HG02798 (cell line): ENCODE results near the gene NAV1.

ENCODE experiments used
- ATAC-seq: cut with Tn5 transposase; IDR thresholded peaks from one replicate; pipeline ENCODE4 v1.9.1; 2021; ENCODE audit warnings: mild to moderate bottlenecking; ENCODE audit not compliant: unreplicated experiment, poor library complexity

The NAV1 gene

DNA sequence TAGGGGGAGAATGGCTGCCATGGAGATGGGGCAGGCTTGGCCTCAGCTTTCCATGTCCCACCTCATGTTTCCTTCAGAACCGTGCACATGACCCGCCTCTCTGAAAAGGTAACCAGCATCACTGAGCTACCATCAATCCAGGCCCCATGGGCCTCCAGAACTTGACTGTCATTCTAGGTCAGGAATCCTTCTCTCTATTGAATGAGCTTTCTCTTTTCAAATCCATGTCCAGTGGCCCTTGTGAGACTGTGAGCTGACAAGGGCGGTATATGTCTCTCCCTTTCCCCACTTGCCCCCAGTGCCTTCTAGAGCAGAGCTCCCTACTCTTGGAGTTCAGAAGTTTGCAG, 36.4 kb upstream of the NAV1 start:
- ATAC-seq = no peak

DNA sequence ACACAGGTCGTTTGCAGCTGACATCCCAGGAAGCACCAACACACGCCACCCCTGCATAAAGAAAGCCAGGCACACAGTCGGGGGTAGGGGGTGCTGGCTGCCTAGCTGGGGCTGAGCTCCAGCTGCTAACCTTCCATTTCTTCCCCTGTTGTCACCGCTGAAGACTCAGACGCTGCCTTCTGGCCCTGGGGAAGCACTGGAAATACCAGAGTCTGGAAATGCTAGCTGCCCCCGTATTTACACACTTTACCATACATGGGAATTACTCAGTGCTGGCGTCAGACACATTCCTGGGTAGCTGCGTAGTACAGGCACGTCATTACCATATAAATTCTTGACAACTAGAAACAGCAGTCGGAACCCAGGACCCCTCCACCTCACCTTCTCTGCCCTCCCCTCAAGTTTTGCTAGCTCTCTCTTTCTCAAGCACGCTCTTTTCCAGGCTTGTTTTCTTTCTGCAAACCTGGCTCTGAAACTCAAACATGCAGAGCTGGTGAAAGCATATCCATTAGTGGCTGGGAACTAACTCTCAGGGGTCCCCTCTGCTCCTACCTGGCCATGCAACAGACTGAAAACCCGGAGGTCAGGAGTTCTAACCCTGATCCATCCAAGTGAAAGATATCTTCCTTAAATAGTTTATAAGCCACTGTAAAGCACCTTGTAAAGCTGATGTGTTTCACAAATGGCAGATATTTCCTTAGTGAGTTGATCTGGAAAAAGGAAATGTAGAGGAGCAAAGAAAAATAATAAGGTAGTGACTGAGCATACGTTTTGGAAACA, 35.3 kb upstream of the NAV1 start:
- no peak for ATAC-seq

DNA sequence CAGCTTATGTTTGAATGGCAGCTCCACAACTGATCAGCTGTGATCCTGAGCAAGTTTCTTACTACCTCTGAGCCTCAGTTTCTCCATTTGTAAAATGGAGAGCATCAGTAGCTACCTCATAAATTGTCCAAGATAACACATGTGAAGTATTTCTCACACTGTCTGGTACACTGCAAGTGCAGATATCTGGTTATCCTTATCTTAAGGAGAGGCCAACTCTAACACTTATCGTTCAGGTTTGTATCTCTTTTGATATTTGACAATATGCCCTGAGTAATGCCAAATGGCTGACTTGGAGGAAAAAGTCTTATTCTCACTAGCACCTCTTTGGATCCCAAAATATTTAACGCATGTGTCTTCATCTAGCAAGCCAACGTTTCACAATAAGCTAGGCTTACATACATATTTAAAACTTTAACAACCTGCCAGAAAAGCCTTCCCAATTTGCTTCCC, 34.7 kb upstream of the NAV1 start:
- ATAC-seq = no peak

DNA sequence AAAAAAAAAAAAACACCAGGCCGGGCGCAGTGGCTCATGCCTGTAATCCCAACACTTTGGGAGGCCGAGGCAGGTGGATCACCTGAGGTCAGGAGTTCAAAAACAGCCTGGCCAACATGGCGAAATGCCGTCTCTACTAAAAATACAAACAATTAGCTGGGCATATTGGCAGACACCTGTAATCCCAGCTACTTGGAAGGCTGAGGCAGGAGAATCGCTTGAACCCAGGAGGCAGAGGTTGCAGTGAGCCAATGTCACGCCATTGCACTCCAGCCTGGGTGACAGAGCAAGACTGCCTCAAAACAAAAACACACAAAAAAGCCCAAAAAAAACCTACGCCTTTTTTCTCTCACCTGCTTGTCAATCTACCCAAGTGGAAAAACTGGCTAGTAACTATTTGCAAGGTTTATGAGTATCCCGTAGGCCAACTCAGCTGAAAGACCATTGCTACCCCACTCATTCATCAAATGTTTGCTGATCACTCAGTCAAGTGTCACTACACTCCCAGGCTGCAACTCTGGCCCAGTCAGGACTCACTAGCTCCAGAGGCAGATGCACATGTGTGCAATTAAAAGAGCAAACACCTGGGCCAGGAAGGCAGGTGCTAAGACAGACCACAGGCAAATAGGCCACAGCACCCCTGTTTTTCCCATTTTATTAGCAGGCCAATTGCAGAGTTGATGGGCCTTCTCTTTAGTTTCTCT, 34.0 kb upstream of the NAV1 start:
- no peak for ATAC-seq

DNA sequence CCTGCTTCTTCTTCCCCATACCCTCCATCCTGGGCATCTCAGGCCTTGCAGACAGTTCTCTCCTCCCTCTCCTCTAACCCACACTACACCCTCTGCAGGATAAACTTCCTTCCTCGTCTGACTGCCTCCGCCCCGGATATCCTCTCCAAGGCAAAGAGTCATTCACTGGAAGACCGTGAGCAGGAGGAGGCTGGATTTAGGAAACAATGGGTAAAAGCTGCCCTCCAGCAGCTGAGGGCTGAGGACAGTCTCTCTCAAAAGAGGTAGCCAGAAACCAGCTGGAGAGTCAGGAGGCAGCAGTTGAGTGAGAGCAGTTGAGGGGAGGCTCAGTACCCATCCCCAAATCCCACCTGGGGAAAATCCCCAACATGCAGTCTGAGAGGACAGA, 33.4 kb upstream of the NAV1 start:
- ATAC-seq = no peak

DNA sequence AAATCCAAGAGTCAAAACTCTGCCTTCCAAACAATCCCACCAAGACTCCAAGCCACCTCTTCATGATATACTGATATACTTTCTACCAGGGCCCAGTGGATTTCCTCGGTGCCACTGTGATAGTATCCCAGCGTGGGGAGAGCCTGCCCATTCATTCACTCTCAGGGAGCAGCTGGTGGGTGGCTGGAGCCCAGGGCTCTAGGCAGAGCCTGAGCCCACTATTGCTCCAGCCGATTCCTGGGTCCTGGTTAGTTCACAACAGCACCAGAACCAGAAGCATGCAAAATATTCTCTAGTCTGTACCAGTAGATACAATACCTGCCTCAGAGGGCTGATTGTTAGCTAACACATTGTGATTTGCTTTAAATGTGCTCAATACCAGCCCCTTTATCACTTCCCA, 32.8 kb upstream of the NAV1 start:
- no peak for ATAC-seq

DNA sequence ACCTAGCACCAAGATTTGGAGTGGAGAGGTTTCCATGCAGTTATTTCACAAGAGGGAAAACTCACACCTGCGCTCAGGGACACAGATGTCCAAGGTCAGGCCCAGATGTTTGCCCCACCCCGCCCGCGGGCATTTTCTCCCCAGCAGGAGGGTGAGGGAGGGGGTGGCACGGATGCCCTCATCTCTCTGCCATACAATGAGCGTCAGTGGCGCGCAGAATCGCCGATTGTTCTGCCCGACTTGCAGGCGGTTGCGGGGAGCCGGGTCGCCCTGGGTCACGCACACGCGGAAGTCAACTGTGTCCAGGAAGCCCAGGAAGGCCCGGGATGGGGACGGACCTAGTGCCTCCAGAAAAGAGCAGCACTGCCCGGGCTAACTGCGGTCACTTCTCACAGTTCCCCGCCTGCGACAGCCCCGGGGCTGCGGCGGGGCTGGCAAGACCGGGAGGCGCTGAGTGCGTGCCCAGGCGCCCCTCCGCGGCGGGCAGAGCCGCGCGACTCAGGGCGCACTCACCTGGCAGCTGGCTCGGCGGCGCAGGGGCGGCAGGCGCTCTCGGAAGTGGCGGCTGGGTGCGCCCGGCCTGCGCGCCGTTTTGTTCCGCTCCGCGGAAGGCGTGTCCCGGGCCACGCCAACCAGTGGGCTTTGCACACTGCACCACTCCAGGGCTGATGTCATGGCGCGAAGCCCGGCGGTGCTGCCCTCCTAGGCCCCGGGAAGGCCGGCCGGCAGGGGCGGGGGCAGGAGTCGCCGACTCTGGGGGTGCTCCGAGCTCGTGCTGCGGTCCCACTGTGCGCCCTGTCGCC, 32.2 kb upstream of the NAV1 start, which contains the start of gene CSRP1:
Gene CSRP1, minus strand, starts transcription at position 567 of the 803 bp plus-strand sequence. CDS start 10,820 bp downstream, outside the sequence.
- ATAC-seq = peak; percentile 94

DNA sequence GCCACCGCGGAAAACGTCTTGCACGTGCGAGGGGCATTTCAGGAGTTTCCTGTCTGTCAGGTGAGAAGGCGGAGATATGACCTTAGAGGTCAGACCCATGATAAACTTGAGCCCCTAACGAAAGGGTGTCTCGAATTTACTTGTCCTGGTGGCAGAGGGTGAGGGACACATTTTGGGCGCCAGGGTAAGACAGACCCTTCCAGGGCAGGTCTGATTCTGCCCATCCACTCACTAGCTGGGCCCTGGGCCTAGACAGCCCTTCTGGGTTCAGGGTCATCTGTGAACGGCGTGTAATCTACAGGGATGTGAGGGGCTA, 31.6 kb upstream of the NAV1 start:
- peak; percentile 0 for ATAC-seq

DNA sequence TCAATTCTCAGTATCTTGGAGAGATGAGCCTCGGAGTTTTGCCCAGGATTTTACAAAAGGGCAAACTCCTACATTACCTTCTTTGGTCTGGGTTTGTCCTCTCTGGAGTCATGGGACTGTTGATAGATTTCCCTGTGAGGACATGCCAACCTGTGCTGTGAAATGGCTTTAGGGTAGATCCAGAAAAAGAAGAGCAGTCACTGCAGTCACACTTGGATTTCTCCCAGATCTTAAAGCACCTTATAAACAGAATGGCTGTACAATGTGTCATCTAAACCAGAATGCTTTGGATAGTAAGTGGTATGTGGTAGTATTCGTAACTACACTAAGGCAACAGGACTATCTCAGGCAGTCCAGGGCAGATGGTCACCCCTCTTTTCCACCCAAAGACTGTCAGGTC, 30.1 kb upstream of the NAV1 start:
- no peak for ATAC-seq

DNA sequence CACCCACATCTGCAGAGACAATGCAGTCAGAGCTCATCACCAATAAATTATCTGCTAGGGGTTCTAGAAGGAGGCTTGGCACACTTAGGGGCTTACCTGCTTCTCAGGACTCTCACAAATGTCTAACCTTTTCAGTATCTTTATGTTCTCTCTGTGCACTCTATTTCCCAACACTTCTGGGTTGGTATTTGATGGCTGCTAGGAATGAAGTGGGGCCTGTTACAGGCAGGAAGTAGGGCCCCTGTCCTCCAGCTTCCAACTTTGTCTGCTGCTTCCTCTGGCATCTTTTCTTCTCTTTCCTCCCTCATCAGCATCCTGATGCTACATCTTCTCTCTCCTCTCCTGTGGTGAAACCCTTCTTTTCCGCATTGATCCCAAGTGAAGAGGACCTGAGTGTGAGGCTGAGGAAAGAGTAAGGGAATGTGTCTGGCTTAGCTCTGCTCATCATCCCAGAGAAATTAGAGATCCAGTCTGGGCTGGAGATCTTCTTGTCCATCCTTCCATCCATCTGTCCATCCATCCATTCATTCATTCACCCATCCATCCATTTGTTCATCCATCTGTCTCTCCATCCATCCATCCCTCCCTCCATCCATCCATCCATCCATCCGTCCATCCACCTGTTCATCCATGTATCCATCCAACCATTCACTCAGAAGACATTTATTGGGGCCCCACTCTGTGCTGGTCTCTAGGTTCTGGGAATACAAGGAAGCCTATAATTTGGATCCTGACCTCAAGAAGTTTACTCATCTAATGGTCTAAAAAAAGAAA, 29.1 kb upstream of the NAV1 start:
- ATAC-seq = no peak

DNA sequence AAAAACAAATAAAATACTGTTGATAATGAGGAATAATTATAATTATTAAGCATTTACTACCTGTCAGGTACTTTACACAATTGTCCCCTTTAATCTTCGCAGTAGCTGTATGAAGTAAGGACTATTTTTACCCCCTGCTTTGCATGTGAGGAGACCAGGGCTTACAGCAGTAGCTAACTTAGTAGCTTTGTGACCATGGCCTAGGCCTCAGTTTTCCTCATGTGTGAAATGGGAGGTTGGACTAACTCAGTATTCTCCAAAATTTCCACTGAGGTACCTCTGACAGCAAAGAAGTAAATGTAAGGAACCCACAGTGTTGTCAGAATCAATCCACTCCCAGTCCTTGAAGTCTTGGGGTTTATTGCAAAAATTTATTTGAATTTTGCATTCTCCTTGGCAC, 28.2 kb upstream of the NAV1 start:
- no peak for ATAC-seq

DNA sequence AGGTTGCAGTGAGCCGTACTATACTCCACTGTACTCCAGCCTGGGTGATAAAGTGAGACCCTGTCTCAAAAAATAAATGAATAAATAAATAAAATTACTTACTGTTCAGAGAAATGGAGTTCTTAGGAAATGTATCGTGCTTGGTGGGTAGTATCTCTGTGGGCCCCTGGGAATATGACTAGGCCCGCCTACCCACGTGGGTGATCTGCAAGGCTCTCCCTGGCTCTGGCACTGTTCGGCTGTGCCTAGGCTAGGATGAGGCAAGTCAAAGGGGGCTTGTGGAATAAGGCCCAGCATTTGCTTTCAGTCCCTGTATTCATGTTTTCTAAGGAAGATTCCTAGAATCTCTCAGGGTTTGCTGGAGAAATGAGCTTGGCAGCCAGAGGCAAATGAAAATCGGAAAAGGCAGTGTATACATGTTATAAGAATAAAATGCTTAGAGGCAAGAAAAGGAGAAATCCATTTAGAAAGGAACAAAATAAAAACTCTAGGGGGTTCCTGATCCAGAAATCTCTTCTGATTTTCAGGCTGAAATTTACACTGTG, 27.5 kb upstream of the NAV1 start:
- no peak for ATAC-seq

DNA sequence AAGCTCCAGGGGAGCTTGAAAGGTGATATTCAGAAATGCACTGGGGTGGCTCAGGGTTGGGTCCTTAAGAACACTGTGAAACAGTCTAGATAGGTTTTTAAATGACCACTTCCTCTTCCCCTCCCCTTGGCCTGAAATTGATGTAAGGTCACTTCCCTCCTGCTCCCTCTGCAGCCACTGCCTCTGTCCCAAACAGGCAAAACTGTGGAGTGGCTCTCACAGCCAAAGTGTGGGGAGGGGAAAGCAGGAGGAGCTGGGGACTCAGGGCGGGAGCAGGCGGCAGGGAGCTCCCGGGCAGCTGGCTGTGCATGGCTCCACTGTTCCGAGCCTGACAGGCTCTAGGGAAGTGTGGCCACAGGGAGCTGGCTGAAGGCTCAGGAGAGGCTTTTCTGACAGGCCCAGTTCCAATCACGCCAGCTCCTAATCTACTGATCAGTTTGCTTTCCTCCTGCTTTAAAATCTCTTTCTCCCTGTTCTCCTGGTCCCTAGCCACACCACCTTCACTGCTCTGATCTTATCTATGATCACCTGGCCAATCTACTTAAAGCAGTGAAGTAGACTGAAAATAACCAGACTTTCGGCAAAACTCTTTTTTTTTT, 26.9 kb upstream of the NAV1 start:
- peak; percentile 33 for ATAC-seq

DNA sequence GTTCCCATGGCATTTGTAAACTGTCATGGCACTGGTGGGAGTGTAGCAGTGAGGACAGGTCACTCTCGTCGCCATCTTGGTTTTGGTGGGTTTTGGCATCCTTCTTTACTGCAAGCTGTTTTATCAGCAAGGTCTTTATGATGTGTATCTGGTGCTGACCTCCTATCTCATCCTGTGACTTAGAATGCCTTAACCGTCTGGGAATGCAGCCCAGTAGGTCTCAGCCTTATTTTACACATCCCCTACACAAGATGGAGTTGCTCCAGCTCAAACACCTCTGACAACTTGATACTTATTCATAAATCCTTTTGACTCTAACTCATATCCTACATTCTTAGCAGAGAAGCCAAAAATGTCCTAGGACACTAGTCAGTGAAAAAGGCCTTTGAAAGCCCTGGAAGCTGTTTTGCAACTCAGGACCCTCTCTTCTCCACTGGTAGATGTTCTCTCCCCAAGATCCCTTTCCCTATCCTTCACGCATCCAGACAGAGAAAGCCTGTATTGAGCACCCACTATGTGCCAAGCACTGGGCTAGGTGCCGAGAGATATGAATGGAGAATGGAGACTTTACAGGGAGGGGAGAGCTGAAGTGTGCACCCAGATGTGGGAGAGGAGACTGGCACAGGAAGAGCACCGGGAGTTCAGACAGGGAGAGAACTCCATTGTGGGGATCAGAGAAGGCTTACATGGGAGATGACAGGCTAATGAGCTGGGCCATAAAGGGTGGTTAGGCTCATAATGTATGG, 25.3 kb upstream of the NAV1 start:
- no peak for ATAC-seq

DNA sequence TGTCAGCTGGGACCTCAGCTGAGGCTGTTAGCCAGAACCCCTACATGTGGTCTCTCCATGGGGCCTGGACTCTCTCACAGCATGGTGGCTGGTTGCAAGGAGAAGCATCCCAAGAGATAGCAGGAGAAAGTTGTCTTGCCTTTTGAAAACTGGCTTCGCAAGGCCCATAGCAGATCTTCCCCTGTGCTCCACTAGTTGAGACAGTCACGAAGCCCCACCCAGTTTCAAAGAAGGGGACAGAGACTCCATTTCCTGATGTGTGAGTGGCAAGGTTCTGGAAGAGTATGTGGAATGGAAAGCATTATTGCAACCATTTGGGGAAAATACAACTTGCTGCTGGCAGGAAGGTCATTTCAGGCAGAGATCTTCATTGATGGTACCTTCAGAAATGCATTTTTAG, 24.5 kb upstream of the NAV1 start:
- ATAC-seq = no peak

DNA sequence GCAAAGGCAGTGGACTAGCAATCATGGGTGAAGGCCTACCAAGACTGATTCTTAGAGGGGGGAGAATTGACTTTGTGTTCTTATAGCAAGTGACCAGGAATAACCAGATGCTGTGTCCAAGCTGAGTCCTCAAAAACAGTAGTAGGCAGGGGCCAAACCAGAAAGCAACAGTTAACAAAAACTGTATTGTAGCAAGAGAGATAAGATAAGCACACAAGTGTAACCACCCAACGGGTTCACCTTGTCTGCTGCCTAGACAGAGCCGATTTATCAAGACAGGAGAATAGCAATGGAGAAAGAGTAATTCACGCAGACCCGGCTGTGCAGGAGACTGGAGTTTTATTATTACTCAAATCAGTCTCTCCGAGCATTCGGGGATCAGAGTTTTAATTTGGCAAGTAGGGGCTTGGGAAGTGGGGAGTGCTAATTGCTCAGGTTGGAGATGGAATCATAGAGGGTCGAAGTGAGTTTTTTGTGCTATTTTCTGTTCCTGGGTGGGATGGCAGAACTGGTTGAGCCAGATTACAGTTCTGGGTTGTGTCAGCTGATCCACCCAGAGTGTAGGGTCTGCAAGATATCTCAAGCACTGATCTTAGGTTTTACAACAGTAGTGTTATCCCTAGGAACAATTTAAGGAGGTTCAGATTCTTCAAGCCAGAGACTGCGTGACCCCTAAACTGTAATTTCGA, 23.7 kb upstream of the NAV1 start:
- ATAC-seq = no peak

DNA sequence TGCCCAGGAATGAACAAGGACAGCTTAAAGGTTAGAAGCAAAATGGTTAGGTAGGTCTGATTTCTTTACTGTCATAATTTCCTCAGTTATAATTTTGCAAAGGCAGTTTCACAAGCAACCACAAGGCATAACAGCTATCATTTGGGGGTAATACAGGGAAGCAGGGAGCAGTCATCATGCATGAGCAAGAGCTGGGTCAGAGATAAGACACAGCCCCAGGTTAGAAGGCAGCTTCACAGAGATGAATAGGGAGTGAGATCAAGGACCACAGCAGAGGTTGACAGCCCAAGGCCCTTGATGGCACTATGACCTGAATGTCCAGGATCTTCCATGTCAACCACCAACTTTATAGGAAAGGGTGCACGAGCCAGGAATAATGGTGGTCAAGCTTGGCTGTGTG, 23.0 kb upstream of the NAV1 start:
- no peak for ATAC-seq

DNA sequence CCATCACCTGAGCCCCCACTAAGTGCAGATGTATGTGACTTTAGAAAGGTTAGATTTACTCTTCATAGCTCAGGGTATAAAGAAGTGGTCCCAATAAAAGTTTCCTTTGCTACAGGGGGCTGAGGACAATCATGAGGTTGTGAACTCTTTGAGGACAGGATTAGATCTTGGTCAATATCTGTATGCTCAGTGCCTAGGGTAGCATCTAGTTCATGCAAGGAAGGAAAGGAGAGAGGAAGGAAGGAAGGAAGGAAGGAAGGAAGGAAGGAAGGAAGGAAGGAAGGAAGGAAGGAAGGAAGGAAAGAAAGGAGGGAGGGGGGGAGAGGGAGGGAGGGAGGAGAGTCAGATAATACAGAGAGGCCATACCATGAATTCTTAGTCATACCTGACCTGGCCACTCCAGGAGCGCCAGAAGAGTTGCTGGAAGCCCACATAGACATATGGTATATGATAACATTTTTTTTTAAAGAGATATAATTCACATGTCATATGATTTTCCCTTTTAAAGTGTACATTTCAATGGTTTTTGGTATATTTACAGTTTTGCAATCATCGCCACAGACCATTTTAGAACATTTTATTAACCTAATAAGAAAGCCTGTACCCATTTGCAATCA, 22.3 kb upstream of the NAV1 start:
- no peak for ATAC-seq
